ENCODE results near the gene ARHGAP23. TPM values are rescaled to one million over a fixed set of nuclear protein-coding genes. Genes with fewer than 3 reads are reported as not detected.

The ARHGAP23 gene
- total RNA-seq, 1 experiment from 2014 or later = 97.9 TPM

DNA sequence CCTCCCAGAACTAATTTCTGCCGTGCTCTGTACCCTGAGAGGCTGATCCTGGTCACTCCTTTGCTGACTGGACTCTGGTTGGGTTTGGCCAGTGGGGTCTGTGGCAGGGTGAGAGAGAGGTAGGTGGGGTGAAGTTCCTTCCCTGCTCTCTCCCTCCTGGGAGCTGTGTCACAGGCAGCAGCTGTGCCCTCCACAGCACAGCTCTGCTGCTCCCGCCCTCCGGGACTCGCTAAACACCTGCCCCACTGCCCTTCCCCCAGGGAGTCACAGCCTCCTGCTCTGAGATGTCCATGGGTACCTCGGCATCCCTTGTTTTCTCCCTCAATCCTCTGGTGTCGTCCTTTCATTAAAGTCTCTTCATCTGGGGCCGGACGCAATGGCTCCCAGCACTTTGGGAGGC, 111.1 kb downstream of the ARHGAP23 start:
- Histone ChIP-seq H3K27ac (ENCODE audit: insufficient read length, low read depth, low read length) (no peak overlapping the region), H3K4ac (ENCODE audit: low read depth, low read length) (no peak overlapping the region), H3K9me3 (ENCODE audit: control insufficient read depth, low read depth, low read length) (no peaks in the 10 kb centered on the region), H4K8ac (replicated peaks; ENCODE audit: insufficient read length, low read depth, low read length) (no peak overlapping the region), H3T11ph (ENCODE audit: low read length) (no peak overlapping the region), H3K23ac (ENCODE audit: insufficient read length, low read depth, low read length) (no peak overlapping the region), H2BK20ac (ENCODE audit: low read depth, low read length, poor library complexity, severe bottlenecking) (no peak overlapping the region), H3K27me3 (ENCODE audit: insufficient read depth, low read length) (no peaks in the 10 kb centered on the region), H3K4me1 (ENCODE audit: insufficient read depth, low read length) (no peaks in the 10 kb centered on the region), H4K5ac (ENCODE audit: insufficient read length, low read depth, low read length) (no peak overlapping the region), H3K23me2 (ENCODE audit: insufficient read length, low read depth, low read length, poor library complexity, severe bottlenecking) (no peaks in the 10 kb centered on the region), H3K18ac (ENCODE audit: insufficient read length, low read depth, low read length) (no peak overlapping the region), H3K9ac (ENCODE audit: extremely low read depth, insufficient read length, low read length) (no peak overlapping the region), H4K91ac (ENCODE audit: insufficient read length, low read depth, low read length) (no peak overlapping the region), H2AK5ac (ENCODE audit: insufficient read length, low read length) (no peak overlapping the region), H2BK12ac (ENCODE audit: insufficient read length, low read depth, low read length) (no peak overlapping the region), H3K79me1 (ENCODE audit: insufficient read depth, low read depth, low read length, poor library complexity, severe bottlenecking) (no peaks in the 10 kb centered on the region), H4K20me1 (ENCODE audit: control insufficient read depth, insufficient read depth, insufficient read length) (no peaks in the 10 kb centered on the region), H2AFZ (ENCODE audit: low read length) (no peak overlapping the region), H2BK15ac (ENCODE audit: low read depth, low read length) (no peak overlapping the region), H3K56ac (ENCODE audit: insufficient read length, low read depth, low read length) (no peak overlapping the region), H3K79me2 (ENCODE audit: insufficient read depth, low read length) (no peaks in the 10 kb centered on the region), H2BK120ac (ENCODE audit: low read depth, low read length, poor library complexity, severe bottlenecking) (no peak overlapping the region), H2BK5ac (ENCODE audit: insufficient read length, low read length) (no peak overlapping the region), H3K4me2 (ENCODE audit: insufficient read depth, insufficient read length, low read length) (no peak overlapping the region), H3K14ac (ENCODE audit: insufficient read depth, low read length) (0 out of 2 replicates have a peak overlapping the region, but pooled peaks have one; percentile 12)
- WGBS (ENCODE audit: extremely low coverage, insufficient read length, low lambda C conversion rate) = no CpG with 5 or more reads among the region's 8 CpGs
- TF ChIP-seq, protein P1, sequence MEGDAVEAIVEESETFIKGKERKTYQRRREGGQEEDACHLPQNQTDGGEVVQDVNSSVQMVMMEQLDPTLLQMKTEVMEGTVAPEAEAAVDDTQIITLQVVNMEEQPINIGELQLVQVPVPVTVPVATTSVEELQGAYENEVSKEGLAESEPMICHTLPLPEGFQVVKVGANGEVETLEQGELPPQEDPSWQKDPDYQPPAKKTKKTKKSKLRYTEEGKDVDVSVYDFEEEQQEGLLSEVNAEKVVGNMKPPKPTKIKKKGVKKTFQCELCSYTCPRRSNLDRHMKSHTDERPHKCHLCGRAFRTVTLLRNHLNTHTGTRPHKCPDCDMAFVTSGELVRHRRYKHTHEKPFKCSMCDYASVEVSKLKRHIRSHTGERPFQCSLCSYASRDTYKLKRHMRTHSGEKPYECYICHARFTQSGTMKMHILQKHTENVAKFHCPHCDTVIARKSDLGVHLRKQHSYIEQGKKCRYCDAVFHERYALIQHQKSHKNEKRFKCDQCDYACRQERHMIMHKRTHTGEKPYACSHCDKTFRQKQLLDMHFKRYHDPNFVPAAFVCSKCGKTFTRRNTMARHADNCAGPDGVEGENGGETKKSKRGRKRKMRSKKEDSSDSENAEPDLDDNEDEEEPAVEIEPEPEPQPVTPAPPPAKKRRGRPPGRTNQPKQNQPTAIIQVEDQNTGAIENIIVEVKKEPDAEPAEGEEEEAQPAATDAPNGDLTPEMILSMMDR (conservative IDR thresholded peaks at IDR 0.05) = no peak
- Mint-ChIP-seq H3K4me1 (peaks cover 10 to 37% of the 10 kb centered on the region in 2 experiments; a peak in 3 of 4 replicates), H3K9me3 (no peaks in the 10 kb centered on the region), H3K36me3 (ENCODE audit: insufficient read depth in 1 of 3, low read depth in 3 of 3) (no peaks in the 10 kb centered on the region; a peak in 1 of 7 replicates), H3K4me3 (no peak overlapping the region), H3K27me3 (ENCODE audit: low read depth) (peaks cover 25% of the 10 kb centered on the region), H3K27ac (no peak overlapping the region; a peak in 2 of 7 replicates)
- DNase-seq = no peak
